Hepatocyte (in vitro differentiated cells): ENCODE measurements around the gene ZNF423. TPM values are rescaled to one million over a fixed set of nuclear protein-coding genes. Genes with fewer than 3 reads are reported as not detected.

ENCODE experiments used
- DNase-seq: peaks from one replicate; pipeline ENCODE4 v3.0.0-alpha.2; 2016; ENCODE audit warnings: low spot score
- H2AFZ ChIP-seq: fragments of 200-600 bp; sonication (generic); 2 replicates; pipeline ENCODE4 v1.6.0; 2016; ENCODE audit warnings: antibody characterized with exemption, mild to moderate bottlenecking
- H3K27ac ChIP-seq: fragments of 200-600 bp; sonication (generic); 2 replicates; pipeline ENCODE4 v1.5.1; 2016; ENCODE audit warnings: mild to moderate bottlenecking
- H3K27me3 ChIP-seq: fragments of 200-600 bp; sonication (generic); 2 replicates; pipeline ENCODE4 v1.6.1; 2016
- H3K36me3 ChIP-seq: fragments of 200-600 bp; sonication (generic); replicated peaks from 2 replicates; pipeline ENCODE4 v1.5.1; 2016; ENCODE audit warnings: low read depth; ENCODE audit not compliant: insufficient read depth
- H3K4me1 ChIP-seq: fragments of 200-600 bp; sonication (generic); 2 replicates; pipeline ENCODE4 v1.5.1; 2016; ENCODE audit warnings: mild to moderate bottlenecking, moderate library complexity; ENCODE audit not compliant: insufficient read depth
- H3K4me2 ChIP-seq: fragments of 200-600 bp; sonication (generic); 2 replicates; pipeline ENCODE4 v1.6.0; 2016
- H3K4me3 ChIP-seq: fragments of 200-600 bp; sonication (generic); 2 replicates; pipeline ENCODE4 v1.5.1; 2016; ENCODE audit warnings: mild to moderate bottlenecking
- H3K79me2 ChIP-seq: fragments of 200-600 bp; sonication (generic); 2 replicates; pipeline ENCODE4 v1.6.0; 2017; ENCODE audit warnings: mild to moderate bottlenecking
- H3K9me2 ChIP-seq: fragments of 200-600 bp; sonication (generic); replicated peaks from 2 replicates; pipeline ENCODE4 v1.6.0; 2017; ENCODE audit warnings: mild to moderate bottlenecking; ENCODE audit not compliant: insufficient read depth
- H3K9me3 ChIP-seq: fragments of 200-600 bp; sonication (generic); 2 replicates; pipeline ENCODE4 v1.5.1; 2016; ENCODE audit warnings: low read depth, mild to moderate bottlenecking
- H4K20me1 ChIP-seq: fragments of 200-600 bp; sonication (generic); 2 replicates; pipeline ENCODE4 v1.6.0; 2016; ENCODE audit warnings: mild to moderate bottlenecking; ENCODE audit not compliant: insufficient read depth, poor library complexity, severe bottlenecking
- CTCF ChIP-seq: fragments of 200-600 bp; sonication (generic); IDR thresholded peaks from 2 replicates; pipeline ENCODE4 v1.5.1; 2016; ENCODE audit warnings: antibody characterized with exemption, mild to moderate bottlenecking; ENCODE audit not compliant: poor library complexity
- EZH2 ChIP-seq: fragments of 200-600 bp; sonication (generic); IDR thresholded peaks from 2 replicates; pipeline ENCODE4 v1.6.1; 2016; ENCODE audit warnings: antibody characterized with exemption, mild to moderate bottlenecking, borderline replicate concordance
- EZH2phosphoT487 ChIP-seq: fragments of 200-600 bp; sonication (generic); IDR thresholded peaks from one replicate; pipeline ENCODE4 v1.6.1; 2018; ENCODE audit warnings: antibody characterized with exemption, mild to moderate bottlenecking, low read depth, moderate library complexity; ENCODE audit not compliant: unreplicated experiment, severe bottlenecking
- WGBS: methylation state at CpG from one replicate; pipeline ENCODE4 v1.1.6; 2016; ENCODE audit warnings: low lambda C conversion rate; ENCODE audit errors: missing lambda C conversion rate; 5-methylcytosine and 5-hydroxymethylcytosine counted together
- polyA plus RNA-seq: library from polyadenylated mRNA; unstranded; fragments of >200 nt; fragmentation: Nextera tagmentation; extraction: Ambion mirVana; gene quantifications from 2 replicates; pipeline ENCODE4 v1.2.1, GENCODE V29; 2016
- total RNA-seq: library from RNA; depleted of rRNA; stranded (reverse); fragments of >200 nt; gene quantifications from 2 replicates; pipeline ENCODE4 v1.2.3, GENCODE V29; 2014

The ZNF423 gene
- total and polyA plus RNA-seq, 2 experiments from 2014 or later, result 9.6 to 11.8 TPM

GRCh38 chr16:49589544-49590031 is 266.3 kb downstream of the ZNF423 start:
- Histone ChIP-seq H3K27me3 (no peaks in the 10 kb centered on the region), H3K9me2 (no peaks in the 10 kb centered on the region), H4K20me1 (no peaks in the 10 kb centered on the region), H2AFZ (no peak overlapping the region), H3K79me2 (peaks cover 4% of the 10 kb centered on the region), H3K36me3 (no peaks in the 10 kb centered on the region), H3K4me2 (no peak overlapping the region), H3K9me3 (no peaks in the 10 kb centered on the region), H3K4me1 (peaks cover 14% of the 10 kb centered on the region), H3K27ac (no peak overlapping the region), H3K4me3 (no peak overlapping the region)
- DNase-seq, result no peak
- 93% methylated on average over 15 of the region's 15 CpGs for WGBS
- TF ChIP-seq CTCF (no peak), EZH2phosphoT487 (no peak), EZH2 (no peak)

- Histone ChIP-seq H3K4me1 (peaks cover 7% of the 10 kb centered on the region), H3K4me2 (no peak overlapping the region), H3K4me3 (no peak overlapping the region), H3K36me3 (no peaks in the 10 kb centered on the region), H3K79me2 (peaks cover 3% of the 10 kb centered on the region), H2AFZ (no peak overlapping the region), H3K27me3 (no peaks in the 10 kb centered on the region), H3K9me3 (no peaks in the 10 kb centered on the region), H4K20me1 (no peaks in the 10 kb centered on the region), H3K27ac (no peak overlapping the region), H3K9me2 (no peaks in the 10 kb centered on the region)
- TF ChIP-seq EZH2phosphoT487, result no peak
- 92% methylated on average over 5 of the region's 5 CpGs for WGBS
- no peak for DNase-seq
Measured at GRCh38 chr16:49588729-49589384, 267.1 kb downstream of the ZNF423 start.

- Histone ChIP-seq H2AFZ (no peak overlapping the region), H3K4me3 (no peak overlapping the region), H3K27me3 (no peaks in the 10 kb centered on the region), H3K79me2 (no peaks in the 10 kb centered on the region), H3K4me2 (no peak overlapping the region), H3K36me3 (no peaks in the 10 kb centered on the region), H3K4me1 (peaks cover 4% of the 10 kb centered on the region), H4K20me1 (no peaks in the 10 kb centered on the region), H3K27ac (no peak overlapping the region), H3K9me3 (no peaks in the 10 kb centered on the region), H3K9me2 (no peaks in the 10 kb centered on the region)
- no peak for DNase-seq
- 100% methylated on average over 3 of the region's 3 CpGs for WGBS
- TF ChIP-seq EZH2, result no peak
- TF ChIP-seq EZH2phosphoT487, result no peak
- TF ChIP-seq CTCF, result no peak
Measured at GRCh38 chr16:49588026-49588425, 267.9 kb downstream of the ZNF423 start.

- no peak overlapping the region for H3K4me3 ChIP-seq
- 83% methylated on average over 1 of the region's 1 CpG for WGBS
- no peaks in the 10 kb centered on the region for H3K9me2 ChIP-seq
- no peaks in the 10 kb centered on the region for H3K27me3 ChIP-seq
- no peaks in the 10 kb centered on the region for H3K9me3 ChIP-seq
- TF ChIP-seq CTCF, result no peak
- no peak for TF ChIP-seq EZH2phosphoT487
- TF ChIP-seq EZH2, result no peak
- no peak overlapping the region for H3K4me2 ChIP-seq
- no peak for DNase-seq
- H2AFZ ChIP-seq, result no peak overlapping the region
- H3K36me3 ChIP-seq, result no peaks in the 10 kb centered on the region
- no peaks in the 10 kb centered on the region for H4K20me1 ChIP-seq
- no peak overlapping the region for H3K27ac ChIP-seq
- H3K79me2 ChIP-seq, result no peaks in the 10 kb centered on the region
- peaks cover 4% of the 10 kb centered on the region for H3K4me1 ChIP-seq
Measured at GRCh38 chr16:49587511-49587910, 268.4 kb downstream of the ZNF423 start.
